Right renal cortex interstitium (tissue), 3 donors: ENCODE measurements around the gene DCAF4. TPM values are rescaled to one million over a fixed set of nuclear protein-coding genes. Genes with fewer than 3 reads are reported as not detected.

Source experiments
- DNase-seq, 3 donors: peaks; one replicate each; pipeline ENCODE4 v3.0.0-alpha.2; 2013; ENCODE audit warnings: low read depth in 3 of 3, low spot score in 2 of 3
- polyA plus RNA-seq, 3 donors: library from polyadenylated mRNA; unstranded; fragments of 120-200 nt; gene quantifications; one replicate each; pipeline ENCODE4 v1.2.1, GENCODE V29; 2013; ENCODE audit not compliant: insufficient read length in 3 of 3

The DCAF4 gene
- polyA plus RNA-seq: 10 to 100 TPM; 14.5 to 17.7 (median 16.9) TPM

- DNase-seq: peak; percentile 88 to 97 (median 93)
Measured at GRCh38 chr14:72926292-72927028, at the start of gene DCAF4. Gene DCAF4, plus strand, starts transcription at chr14:72926464. Its CDS starts 11,515 bp downstream, at chr14:72937979.

DNA sequence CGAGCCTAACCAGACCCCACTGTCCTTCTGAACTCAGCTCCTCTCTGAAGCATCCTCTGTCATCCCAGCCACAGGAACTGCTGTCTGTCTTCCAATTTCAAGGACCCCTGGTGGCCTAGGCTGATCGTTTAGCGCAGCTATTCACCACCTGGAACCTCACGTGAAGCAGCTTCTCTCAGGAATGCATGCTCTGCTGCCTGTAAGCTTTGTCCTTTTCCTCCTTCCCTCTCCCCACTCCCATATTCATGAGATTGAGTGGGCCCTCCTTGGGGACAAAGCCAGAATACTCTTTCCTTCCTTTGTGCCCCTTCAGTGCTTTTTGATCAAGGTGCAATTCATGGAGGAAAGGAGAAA is 49.6 kb upstream of the DCAF4 start:
- no peak for DNase-seq

- DNase-seq: no peak
Measured at GRCh38 chr14:72878746-72879145, 47.5 kb upstream of the DCAF4 start.

GRCh38 chr14:72879431-72879830 is 46.8 kb upstream of the DCAF4 start:
- no peak for DNase-seq

GRCh38 chr14:72880164-72880563 is 46.1 kb upstream of the DCAF4 start:
- DNase-seq: no peak

- no peak for DNase-seq
Measured at GRCh38 chr14:72880820-72881219, 45.4 kb upstream of the DCAF4 start.

GRCh38 chr14:72881543-72881942 is 44.7 kb upstream of the DCAF4 start:
- no peak for DNase-seq

GRCh38 chr14:72882047-72882446 is 44.2 kb upstream of the DCAF4 start:
- no peak for DNase-seq

DNA sequence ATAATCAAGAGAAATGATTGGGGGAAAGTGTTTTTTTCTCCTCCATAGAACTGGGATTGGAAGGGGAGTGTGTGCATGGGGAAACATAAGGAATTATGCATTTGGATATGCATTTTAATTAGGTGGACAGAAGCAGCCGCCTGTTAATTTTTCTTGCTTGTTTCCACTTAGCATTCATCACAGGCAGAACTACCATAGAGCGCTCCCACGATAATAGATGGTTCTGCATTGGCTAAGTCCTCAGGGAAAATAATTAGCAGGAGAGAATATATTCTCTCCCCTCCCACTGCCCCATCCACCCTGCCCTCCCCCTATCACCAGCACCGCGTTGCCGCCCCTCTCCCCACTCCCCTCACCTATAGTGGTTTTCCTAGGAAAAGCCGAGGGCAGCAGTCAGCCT is 43.8 kb upstream of the DCAF4 start:
- no peak for DNase-seq

DNA sequence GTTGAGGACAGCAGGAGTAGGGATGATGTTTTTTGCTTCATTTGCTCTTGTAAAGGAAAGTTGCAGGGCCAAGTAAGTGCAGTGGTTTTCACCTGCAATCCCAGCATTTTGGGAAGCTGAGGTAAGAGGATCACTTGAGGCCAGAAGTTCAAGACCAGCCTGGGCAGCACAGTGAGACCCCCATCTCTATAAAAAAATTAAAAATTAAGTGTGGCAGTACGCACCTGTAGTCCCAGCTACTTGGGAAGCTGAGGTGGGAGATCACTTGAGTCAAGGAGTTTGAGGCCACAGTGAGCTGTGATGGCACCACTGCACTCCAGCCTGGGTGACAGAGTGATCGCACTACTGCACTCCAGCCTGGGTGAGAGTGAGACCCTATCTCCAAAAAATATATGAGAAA is 43.2 kb upstream of the DCAF4 start:
- no peak for DNase-seq

DNA sequence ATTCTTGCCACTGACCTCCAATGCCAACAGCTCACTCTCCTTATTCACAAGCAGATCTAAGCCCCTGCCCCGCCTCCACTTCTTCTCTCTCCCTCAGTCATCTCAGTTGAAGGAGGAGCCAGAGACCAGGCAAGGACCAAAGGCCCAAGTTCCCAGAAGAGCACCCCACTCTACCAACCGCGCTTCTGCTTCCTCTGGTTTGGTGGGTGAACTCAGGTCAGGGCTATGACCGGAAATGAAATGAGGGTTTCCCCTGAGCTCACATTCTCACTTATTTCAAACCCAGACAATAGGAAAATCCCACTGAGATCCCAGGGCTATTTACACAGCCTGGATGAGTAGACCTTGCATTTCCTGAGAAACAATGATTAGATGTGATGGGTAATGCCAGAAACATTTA is 42.3 kb upstream of the DCAF4 start:
- no peak for DNase-seq

DNA sequence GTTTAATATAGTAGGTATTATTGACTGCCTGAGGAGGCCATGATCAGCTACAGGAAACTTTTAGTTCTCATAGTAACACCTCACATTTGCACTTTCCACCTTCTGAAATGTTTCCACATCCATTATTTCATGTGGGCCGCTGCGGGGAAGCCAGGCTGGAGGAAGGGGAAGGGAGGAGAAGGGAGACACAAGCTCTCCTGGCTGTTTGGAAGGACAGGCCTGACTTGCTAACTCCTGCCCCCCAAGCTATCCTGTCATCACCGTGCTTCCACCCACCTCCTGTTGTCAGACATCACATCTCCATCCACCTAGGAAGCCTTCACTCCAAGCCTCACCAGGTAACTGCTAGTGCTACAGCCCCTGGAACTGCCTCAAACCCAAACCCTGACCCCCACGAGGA is 41.9 kb upstream of the DCAF4 start:
- DNase-seq: no peak

DNA sequence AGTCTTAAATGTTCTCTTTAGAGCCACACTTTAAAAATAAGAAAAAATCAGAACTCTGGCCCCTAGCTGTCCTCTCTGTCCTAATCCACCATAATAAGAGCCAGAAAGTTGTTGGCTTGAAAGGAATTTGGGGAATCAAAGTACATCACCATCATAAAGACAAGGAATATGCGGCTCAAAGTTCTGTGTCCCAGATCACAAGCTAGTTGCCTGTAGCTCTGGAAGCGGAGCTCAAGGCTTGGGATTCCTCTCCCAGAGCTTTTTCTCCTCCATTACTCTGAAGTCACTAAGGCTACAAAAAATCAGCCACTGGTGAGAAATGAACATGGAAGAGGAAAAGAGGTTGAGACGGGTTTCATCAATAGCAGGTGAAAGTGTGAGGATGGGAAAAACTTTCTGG is 38.8 kb upstream of the DCAF4 start:
- no peak for DNase-seq

- peak in 1 of 3 donors; percentile 75 for DNase-seq
Measured at GRCh38 chr14:72888192-72888591, 38.1 kb upstream of the DCAF4 start.

DNA sequence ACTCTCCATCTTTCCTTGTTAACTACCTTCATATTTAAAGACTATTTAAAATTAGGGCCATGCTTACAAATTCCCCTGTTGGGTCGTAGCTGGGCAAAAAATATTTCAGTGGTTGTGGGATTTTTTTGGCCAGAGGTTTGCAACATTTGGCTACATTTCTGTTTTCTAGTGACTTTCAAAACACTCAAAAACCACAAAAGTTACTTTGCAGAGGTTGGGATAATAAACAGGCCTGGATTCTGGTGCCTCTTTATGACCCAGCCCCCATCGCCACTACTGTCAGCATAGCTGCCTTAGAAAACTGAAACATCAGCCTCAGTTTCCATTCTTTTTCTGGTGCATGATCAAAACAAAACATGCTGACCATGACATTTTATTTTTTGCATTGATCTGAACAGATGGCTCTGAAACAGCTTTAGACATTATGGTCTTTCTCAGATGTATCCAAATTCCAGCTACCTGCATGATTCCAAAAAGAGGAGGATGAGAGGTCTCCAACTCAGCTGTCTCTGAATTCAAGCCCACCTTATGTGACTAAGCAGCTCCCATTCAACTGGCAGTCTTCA is 37.5 kb upstream of the DCAF4 start:
- DNase-seq: no peak

DNA sequence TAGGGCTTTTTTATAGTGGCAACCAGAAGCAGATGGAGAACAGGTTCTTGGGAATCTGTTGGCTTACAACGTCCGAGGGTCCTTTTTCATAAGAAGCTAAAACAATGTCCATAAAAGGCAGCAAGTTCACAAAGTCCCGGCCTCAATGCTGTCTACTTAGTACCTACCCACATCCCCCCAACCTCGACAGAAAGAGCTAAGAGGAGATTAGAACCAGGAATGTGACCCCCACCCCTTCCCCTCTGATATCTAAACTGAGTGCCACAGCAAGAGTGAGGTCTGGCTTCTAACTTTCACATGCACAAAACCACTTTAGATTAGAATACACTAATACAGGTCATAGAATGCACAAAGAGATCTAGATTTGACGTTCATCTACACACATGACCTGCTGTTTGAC is 36.9 kb upstream of the DCAF4 start:
- no peak for DNase-seq

DNA sequence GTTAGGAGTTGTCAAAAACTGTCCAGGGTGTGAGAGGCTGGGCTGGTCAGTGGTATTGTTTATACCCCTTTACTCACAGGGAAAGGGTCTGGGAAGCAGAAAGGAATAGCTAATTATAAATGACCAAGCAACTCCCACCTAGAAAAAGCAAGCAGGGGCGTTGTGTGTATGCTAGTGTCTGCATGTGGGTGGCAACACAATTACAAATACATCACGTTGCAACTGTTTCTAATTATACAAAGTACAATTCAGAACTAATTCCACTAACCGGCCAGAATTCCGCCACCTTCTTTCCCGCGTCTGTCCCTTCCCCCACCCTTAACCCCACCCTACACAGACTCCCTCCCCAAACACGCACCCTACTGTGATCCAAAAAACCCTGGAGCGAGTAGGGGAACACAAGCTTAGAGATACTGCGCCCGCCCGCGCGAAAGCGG is 34.6 kb upstream of the DCAF4 start:
- no peak for DNase-seq

GRCh38 chr14:72892103-72892878 is 34.0 kb upstream of the DCAF4 start:
- no peak for DNase-seq

GRCh38 chr14:72892879-72893635 is 33.2 kb upstream of the DCAF4 start:
- DNase-seq: no peak

GRCh38 chr14:72893636-72894322 is 32.5 kb upstream of the DCAF4 start, which contains the start of gene DPF3:
Gene DPF3, minus strand, starts transcription at chr14:72894101. Its CDS starts 13 bp downstream, at chr14:72894088.
- peak; percentile 69 to 85 (median 82) for DNase-seq

GRCh38 chr14:72894323-72894622 is 32.0 kb upstream of the DCAF4 start:
- DNase-seq: no peak
